Spleen (tissue), 7 donors: ENCODE measurements around the gene TBC1D16.

Experiments used
- CTCF ChIP-seq, 11 experiments: fragments of 200-600 bp in 7 of 11; fragments of 450-650 bp in 4 of 11; sonication (generic) in 4 of 11; IDR thresholded peaks in 8 of 11; conservative IDR thresholded peaks in 3 of 11; 1 replicate in 7 of 11; 2 replicates in 4 of 11; pipeline versions ENCODE4 v1.4.0 to v1.8.0; 2016 to 2021; ENCODE audit warnings: antibody characterized with exemption in 11 of 11, inconsistent platforms in 4 of 11, mild to moderate bottlenecking in 1 of 11
- POLR2A ChIP-seq, 3 donors: fragments of 450-650 bp; IDR thresholded peaks; one replicate each; pipeline ENCODE4 v1.5.1; 2017; ENCODE audit warnings: antibody characterized with exemption in 3 of 3, mild to moderate bottlenecking in 1 of 3
- donor health status: DM: no; HTN: no; CAD: no; lungs with moderate emphysema.
- donor health status: DM: no; HTN: no; CAD: no.
- donor health status: DM: no; HTN: no; CAD: no.

DNA sequence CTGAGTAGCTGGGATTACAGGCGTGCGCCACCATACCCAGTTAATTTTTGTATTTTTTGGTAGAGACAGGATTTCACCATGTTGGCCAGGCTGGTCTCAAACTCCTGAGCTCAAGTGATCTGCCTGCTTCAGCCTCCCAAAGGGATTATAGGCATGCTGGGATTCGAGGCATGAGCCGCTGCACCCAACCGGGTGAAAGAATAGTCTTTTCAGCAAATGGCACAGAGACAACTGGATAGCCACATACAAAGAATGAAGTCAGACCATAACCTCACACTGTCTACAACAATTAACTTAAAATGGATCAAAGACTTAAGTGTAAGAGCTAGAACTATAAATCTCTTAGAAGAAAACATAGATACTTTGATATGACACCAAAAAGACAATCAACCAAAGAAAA, 67.6 kb downstream of the TBC1D16 start:
- no peak for TF ChIP-seq CTCF (IDR thresholded peaks at IDR 0.05 in 8 of 11, conservative IDR thresholded peaks at IDR 0.05 in 3 of 11)
- TF ChIP-seq POLR2A (IDR thresholded peaks at IDR 0.05) = no peak
